Activated CD4-positive, CD25-positive, alpha-beta regulatory T cell treated with anti-CD3 and anti-CD28 coated beads, Interleukin-2, amount 50 U/mL, for 72 hours (primary cell): Measurements from ENCODE around the gene RND1.
"Not testable (repeated sequence)": the region's sequence is repeated elsewhere in the genome, so short reads cannot be mapped to it uniquely, and the experiment has no call there.

ENCODE experiments used
- DNase-seq: peaks from one replicate; pipeline ENCODE4 v3.0.0; 2021

RND1 gene

DNA sequence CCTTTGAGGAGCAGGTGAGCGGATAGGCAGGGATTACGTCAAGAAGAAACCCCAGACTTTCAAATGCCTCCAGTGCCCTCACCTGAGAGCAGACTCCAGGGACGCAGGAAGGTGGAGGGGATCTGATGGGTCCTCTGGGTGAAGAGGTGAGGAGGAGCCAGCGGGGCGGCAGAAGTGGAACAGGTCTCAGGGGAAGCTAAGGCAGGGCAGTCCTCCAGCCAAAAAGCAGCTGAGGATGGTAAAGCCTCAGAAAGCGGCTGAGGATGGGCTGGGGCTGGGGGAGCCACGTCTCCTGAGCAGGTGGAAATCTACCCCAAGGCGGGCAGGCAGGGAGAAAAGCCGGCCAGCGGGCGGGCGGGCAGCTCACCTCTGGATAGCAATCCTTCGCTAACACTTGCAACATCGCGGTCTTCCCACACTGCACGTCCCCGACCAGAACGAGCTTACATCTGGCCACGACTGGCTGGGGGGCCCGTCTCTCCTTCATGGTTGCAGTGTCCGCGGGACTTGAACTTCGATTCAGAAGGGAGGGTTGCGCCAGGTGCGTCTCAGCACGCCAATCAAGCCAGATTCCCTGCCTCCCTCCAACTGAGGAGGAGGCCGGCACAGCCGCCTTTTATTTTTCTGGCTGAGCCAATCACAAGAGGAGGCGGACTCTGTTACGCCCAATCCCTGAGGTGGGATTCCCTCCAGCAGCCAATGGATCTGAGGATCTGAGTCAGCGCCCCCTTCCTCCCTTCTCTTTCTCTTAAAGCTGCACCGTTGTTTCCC lies at the start of gene RND1:
RND1 (minus strand) TSS at position 590 of the 771 bp plus-strand sequence; CDS start at position 487, 103 bp downstream.
- DNase-seq: peak; percentile 74

DNA sequence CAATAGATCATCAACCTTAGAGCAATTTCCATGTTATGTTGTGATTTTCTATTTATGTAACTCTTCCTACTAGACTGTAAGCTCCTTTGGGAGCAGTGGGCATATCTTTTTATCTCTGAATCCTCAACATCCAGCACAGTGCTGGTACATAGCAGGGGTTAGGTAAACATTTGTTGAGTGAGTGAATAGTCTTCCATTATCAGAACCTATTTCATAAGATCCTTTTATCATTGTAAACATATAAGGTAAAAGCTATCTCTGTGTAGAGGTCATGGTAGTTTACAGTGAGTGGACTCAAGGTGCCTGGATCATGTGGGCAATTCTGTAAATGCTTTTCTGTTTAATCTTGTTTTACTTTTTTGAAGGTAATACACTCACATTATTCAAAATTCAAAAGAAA lies 44.5 kb upstream of the RND1 start:
- DNase-seq: no peak

DNA sequence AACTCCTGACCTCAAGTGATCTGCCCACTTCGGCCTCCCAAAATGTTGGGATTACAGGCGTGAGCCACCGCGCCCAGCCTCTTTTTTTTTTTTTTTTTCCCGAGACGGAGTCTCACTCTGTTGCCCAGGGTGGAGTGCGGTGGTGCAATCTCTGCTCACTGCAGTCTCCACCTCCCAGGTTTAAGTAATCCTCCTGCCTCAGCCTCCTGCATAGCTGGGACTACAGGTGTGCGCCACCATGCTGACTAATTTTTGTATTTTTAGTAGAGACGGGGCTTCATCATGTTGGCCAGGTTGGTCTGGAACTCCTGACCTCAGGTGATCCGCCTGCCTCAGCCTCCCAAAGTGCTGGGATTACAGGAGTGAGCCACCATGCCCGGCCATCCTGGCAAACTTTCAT lies 44.0 kb upstream of the RND1 start:
- not testable (repeated sequence) for DNase-seq

DNA sequence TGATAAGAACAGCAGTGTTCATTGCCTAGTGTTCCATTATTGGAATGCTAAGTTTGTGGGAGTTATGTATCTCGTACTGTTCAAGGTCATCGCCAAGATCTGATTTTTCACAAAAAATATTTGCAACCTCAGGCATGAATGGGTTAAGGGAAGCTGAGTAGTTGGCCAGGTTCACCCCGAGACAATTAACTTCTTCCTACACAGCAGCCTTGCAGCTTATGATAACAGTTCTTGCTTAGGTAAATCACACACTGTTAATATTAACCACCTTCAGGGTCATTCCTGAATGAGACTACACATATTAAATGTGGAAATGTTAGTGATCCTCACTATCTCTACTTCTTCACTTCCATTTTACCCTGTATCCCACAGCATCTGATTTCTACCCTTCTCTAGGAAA lies 41.6 kb upstream of the RND1 start:
- DNase-seq: no peak

DNA sequence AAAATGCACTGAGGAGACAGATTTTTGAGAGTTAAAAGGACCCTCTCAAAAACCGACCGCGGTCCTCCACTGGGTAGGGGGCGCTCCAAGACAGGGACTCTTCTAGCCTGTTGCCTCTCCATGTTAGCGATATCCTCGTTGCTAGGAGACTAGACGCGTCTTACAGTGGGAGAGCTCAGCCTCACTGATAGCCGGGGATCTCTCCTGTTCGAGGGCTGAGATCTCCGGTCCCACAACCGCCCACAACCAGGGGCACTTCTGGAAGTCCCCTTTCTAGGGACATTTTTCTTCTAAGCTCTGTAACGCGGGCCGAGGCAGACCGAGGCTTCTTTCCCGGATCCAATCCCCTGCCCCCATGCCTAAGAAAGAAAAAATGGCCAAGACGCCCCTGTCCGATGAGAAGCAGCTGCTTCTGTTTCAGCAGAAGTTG lies 38.3 kb upstream of the RND1 start:
- DNase-seq: peak; percentile 66

DNA sequence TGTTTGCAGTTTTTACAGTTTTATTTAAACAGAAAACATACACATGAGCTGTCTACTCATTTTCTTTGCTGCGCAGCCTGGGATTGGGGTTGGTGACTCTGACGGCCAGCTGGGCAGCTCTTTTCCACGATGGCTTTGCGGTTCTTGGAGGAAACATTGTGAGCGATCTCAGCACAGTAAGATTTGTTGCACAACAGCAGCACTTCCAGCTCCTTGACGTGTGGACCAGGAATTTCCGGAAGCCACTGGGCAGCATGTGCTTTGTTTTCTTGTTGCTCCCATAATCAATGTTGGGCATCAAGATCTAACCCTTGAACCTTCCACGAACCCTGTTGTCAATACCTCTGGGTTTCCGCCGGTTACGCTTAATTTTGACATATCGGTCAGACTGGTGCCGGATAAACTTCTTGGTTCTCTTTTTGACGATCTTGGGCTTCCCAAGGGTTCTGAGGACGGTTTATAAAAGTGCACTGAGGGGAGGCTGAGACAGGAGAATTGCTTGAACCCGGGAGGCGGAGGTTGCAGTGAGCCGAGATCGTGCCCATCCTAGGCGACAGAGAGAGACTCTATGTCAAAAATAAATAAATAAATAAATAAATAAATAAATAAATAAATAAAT lies 37.8 kb upstream of the RND1 start:
- DNase-seq: no peak

DNA sequence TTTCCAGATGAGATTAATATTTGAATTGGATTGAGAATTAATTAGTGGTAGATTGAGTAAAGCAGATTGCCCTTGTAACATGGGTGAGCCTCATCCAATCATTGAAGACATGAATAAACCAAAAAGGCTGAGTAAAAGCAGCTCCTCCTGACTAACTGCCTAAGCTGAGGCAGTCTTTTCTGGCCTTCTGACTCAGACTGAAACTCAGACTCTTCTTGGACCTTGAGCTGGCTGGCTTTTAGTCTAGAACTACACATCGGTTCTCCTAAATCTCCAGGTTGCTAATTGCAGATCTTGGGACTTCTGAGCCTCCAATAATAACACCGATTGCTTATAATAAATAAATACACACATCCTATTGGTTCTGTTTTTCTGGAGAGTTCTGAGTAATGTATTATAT lies 35.6 kb upstream of the RND1 start:
- no peak for DNase-seq

DNA sequence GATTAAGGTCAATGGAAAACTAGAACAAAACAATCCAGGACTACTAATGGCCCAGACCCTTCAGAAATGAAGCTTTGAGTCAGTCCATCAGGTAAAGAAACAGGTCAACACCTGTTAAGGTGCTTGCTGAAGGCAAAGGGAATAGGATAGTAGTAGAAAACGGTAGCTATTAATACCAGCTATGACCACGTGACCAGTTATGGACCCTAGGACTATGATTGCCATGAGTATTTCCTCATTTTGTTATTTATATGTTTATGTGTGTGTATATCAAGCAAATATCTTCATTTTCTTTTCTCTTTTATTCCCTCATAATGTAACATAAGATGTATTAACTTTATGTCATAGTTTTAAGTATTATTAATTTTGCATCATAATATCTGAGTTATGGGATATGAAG lies 34.0 kb upstream of the RND1 start:
- DNase-seq: no peak

DNA sequence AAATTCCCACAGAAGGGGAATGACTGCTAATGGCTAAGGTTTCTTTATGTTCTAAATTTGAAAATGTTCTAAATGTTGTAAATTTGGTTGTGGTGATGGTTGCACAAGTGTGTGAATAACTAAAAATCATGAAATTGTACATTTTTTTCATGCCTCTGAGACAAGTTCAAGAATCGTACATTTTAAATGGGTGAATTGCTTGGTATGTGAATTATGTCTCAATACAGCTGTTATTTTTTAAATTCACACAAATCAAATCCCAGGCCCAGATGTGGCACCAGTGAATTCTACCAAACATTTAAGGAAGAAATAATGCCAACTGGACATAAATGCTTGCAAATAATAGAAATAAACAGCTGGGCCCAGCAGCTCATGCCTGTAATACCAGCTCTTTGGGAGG lies 28.6 kb upstream of the RND1 start:
- no peak for DNase-seq

DNA sequence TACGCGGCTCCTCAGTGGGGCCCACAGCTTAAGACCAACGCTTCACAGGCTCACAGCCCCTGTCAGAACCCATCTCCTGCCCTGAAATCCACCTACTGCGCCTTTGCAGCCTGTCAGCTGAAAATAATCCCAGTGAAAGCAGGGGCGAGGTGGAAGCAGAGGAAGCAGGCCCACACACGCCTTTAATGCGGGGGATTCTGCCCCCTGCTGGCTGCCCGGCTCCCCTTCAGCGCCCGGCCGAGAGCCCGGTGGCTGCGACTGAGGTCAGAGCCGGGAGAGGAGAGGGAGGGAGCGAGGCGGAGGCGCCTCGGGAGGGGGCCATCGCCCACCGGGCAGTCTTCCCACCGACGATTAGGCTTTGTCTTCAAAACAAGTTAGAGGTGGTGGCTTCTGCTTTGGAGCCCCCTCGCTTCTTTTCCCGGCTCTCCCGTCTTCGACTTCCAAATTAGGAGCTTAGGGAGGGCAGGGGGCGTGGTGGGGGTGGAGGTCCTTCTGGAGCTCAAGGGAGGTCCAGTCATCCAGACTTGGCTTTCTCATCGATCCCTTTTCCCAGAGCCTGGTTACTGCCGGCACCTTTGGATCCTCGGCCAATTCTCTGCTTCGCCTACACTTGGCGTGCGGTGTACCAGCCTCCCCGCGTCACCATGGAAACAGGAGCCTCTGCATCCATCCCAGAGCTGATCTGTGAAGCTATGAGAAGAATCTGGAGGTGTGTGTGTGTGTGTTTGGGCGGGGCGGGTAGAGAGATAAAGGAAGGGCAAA lies 25.2 kb upstream of the RND1 start:
- DNase-seq: peak; percentile 79

DNA sequence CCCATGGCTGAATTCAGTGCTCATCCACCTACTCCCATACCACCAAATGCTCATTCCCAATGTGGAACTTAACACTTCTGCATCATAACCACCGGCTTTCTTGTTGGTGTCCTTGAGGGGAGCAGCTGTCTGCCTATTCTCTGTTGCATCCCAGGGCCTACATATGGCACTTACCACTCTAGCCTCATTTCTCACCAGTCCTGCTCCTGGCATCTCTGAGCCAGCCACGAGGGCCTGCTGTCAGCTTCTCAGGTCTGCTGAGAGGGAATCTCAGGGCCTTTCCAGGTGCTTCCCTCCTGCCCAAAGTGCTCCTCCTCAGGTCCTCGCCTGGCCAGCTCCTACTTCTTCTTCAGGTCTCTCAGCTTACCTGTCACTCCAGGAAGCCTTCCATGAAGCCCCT lies 24.0 kb upstream of the RND1 start:
- DNase-seq: no peak

DNA sequence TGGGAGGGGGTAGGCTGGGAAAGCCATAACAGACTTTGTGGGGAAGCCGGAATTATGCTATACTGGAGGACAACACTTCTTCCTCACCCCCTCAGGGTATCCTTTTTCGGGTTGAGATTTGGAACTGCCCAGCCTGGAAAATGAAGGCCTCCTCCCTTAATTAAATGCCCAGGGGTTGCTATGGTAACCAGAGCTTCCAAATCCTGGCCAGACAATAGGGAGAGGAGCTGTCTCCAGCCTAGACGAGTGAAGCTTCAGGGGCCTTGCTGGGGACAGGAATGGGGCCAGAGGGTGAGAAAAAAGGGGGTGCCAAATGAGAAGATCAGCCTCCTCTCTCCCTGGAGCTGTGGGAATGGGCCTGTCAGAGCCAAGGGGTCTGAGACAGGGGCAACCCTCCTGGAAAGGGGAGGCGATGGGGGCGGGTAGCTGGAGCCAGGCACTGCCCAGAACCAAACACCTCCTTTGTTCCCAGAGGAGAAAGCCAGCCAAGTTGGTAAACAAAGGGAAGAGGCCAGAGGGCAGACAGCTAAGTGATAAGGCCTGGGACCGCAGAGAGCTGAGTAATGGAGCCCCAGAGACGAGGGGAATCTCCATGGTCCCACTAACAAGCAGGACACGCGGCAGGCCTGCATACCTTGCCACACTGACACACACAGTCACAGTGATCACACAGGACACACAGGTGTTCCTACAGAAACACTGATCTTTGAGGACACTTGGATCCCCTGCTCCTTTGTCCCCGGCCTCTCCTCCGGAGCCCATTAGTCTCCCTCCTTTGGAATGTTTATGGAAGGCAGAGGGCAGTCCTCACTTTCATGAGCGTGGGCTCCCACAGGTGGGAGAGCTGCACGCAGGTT lies 17.9 kb upstream of the RND1 start:
- no peak for DNase-seq

DNA sequence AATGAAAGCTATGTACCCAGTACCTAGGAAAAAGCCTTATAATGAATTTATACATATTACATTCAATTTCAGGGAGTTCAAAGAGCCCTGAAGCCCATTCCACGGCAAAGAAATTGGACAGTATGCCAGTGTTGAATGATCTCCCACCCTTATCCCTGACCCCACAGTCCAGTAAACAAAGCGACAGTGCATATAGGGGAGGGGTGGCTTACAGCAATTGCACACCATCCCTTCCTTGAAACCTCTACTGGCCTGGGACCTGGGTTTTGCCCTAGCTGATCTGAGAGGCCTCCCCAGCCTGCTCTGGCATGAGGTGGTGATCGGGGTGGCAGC lies 17.3 kb upstream of the RND1 start:
- DNase-seq: no peak

DNA sequence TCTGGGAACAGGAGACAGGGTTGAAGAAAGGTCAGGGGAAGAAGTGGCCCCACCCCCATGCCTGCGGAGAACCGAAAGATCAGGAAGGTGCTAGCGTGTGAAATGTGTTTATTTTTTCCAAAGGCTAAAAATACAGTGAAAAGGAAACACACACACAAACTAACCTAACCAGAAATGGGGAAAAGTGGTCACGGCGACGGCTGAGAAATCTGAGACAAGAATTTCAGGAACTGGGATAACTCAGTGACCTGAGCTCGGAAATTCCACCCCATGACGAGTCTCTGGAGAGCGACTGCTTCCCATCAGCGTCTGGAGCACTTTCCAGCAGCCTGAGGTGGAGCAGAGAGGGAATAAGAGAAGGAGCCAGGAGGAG lies 16.6 kb upstream of the RND1 start:
- DNase-seq: no peak

DNA sequence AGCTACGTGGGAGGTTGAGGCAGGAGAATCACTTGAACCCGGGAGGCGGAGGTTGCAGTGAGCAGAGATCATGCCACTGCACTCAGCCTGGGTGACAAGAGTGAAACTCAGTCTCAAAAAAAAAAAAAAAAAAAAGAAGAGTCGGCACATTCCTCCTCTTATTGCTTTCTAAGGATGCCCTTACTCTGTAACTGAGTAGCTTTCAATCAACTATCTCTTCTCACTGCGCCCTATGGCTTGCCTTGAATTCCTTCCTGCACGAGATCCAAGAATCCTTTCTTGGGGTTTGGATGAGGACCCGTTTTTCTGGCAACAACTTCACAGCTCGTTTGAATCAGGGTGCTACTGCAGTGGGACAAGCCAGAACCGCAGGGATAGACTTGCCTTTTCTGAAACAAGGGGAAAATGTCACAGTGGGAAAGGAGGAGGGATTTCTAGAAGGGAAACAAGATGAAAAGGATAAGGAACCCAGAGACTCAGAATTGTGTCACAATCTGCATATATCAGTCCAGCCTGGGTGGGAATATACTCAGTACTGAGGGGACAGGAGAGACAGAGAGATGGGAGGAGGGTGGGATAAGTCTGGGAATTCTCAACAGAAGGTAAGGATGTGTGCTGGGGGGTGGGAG lies 16.1 kb upstream of the RND1 start:
- DNase-seq: no peak

DNA sequence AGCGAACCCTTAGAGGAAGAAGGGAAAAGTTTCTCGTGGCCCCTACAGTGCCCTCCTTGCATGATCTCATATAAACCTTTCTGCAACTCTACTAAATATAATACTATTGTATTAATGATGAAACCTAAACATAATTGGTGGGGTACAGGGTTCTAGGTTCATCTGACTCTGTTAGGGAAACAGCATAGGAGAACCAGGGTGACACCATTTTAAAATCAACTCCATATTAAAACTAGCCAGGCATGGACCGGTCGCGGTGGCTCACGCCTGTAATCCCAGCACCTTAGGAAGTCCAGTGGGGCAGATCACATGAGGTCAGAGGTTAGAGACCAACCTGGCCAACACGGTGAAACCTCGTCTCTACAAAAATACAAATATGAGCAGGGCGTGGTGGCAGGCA lies 15.0 kb upstream of the RND1 start:
- DNase-seq: no peak

DNA sequence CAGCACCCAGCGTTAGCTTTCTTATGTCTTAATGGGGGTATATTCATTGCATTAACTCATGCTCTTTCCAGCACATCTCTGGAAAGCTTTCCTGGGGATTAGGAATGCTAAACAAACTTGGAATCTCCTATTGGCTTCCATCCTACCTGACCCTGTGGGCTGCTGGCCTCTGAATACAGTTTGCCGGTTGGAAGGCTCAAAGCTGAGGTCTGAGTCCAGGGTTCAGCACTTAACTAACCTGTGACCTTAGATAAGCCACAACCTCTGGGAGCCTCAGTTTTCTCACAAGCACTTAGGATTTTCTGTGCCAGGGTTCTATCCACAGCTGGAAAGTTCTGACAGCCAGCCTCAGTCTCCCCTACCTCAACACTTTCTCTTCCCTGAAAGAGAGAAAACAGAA lies 12.9 kb upstream of the RND1 start:
- DNase-seq: no peak

DNA sequence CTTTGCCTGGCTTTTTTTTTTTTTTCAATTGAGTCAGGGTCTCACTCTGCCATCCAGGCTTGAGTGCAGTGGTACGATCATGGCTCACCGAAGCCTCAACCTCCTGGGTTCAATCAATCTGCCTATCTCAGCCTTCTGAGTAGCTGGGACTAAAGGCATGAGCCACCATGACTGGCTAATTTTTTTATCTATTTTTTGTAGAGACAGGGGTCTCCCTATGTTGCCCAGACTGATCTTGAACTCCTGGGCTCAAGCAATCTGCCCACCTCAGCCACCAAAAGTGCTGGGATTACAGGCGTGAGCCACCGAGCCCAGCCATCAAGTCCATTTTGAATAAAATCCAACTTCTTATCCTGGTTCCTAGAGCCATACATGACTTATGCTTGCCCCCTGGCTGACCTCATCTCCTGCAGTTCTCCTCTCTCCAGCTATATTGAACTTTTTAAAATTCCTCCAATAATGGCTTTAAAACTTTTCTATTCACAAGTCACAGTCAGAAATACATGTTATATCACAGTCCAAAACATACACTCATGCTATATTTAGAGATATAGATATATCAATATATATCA lies 10.4 kb upstream of the RND1 start:
- no peak for DNase-seq

DNA sequence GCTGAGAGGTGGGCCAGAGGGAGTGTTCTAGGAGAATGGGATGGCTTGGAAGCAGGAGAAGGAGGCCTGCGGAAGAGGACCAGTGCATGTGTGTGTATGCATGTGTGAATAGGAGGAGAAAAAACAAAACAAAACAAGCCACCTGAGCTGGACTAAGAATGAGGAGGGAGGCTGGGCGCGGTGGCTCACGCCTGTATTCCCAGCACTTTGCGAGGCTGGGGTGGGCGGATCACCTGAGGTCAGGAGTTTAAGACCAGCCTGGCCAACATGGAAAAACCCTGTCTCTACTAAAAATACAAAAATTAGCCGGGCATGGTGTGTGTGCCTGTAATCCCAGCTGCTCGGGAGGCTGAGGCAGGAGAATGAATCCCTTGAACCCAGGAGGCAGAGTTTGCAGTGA lies 7.9 kb upstream of the RND1 start:
- DNase-seq: not testable (repeated sequence)

DNA sequence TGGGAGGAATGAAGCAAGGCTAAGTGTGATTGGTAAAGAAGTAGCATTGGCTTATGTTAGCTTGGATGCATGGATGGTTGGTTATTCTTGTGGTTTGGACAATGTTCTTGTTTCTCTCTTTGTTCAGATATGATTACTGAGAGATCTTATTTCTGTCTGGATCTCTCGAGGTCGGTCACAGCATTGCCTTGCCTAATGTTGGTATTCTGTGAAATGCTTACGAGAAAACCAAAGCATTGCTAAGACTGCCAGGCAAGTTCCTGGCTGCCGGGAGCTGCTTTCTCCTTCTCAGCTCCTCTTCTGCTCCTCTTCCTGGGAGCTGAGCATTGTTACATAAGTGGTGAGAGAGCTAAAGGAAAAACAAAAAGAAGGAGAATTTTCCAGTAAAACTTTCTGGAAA lies 7.4 kb upstream of the RND1 start:
- no peak for DNase-seq

DNA sequence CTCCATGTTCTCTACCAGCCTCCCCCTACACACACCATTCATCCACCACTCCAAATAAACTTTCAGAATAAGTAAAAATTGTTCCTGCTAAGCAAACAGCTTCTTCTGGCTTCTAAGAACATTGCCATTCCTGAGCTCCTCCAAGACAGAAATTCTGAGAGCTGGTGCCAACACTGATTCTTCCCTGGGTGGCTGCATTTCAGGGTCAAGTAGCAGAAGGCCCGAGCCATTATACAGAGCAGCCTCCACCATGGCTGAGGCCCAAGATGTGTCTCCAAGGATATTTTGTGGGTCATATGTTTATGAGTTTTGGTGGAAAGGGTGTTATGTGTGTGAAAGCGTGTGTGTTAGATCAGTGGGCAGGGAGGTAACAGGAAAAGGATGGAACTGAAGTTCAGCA lies 3.5 kb upstream of the RND1 start:
- DNase-seq: no peak

DNA sequence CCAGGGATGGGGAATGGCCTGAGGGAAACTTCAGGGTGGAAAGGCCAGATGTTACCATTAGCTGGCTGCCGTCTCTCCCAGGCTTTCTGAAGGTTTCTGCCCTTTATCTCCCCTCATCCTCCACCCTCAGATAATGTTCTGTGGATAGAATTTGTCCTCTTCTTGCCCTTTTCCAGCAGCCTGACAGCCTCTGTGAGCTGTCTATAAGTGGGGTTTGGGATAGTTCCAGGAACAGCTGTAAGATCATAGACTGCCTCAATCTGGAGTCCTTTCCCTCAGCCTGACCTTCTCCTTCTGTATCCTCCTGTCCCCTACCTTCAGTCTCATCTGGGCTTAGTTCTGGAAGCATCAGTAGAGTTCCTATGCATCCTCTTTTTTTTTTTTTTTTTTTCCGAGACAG lies 2.8 kb upstream of the RND1 start:
- DNase-seq: no peak
